OCI-LY1 (cell line): ENCODE data around the gene NDUFAB1.

Experiments used
- H2AFZ ChIP-seq: fragments of 200-600 bp; sonication (generic), shearing (Covaris generic); 2 replicates; pipeline ENCODE4 v1.6.0; 2014; ENCODE audit warnings: antibody characterized with exemption, mild to moderate bottlenecking, low read length
- H3F3A ChIP-seq: fragments of 200-600 bp; sonication (generic), shearing (Covaris generic); 2 replicates; pipeline ENCODE4 v1.6.0; 2014; ENCODE audit warnings: mild to moderate bottlenecking, antibody characterized with exemption, low read length, moderate library complexity; ENCODE audit not compliant: insufficient read depth
- H3K27ac ChIP-seq: fragments of 200-600 bp; sonication (generic); 2 replicates; pipeline ENCODE4 v1.5.1; 2014; ENCODE audit warnings: low read length, mixed run types, mild to moderate bottlenecking, low read depth; ENCODE audit not compliant: poor library complexity, severe bottlenecking
- H3K27me3 ChIP-seq: fragments of 200-600 bp; sonication (generic); 2 replicates; pipeline ENCODE4 v1.6.0; 2014; ENCODE audit warnings: antibody characterized with exemption, mild to moderate bottlenecking, low read length, moderate library complexity; ENCODE audit not compliant: insufficient read depth
- H3K36me3 ChIP-seq: fragments of 200-600 bp; sonication (generic); 2 replicates; pipeline ENCODE4 v1.6.1; 2014; ENCODE audit warnings: mild to moderate bottlenecking, antibody characterized with exemption, low read length, moderate library complexity, mixed read lengths; ENCODE audit not compliant: insufficient read depth
- H3K4me1 ChIP-seq: fragments of 200-600 bp; sonication (generic); 2 replicates; pipeline ENCODE4 v1.5.1; 2014; ENCODE audit warnings: mild to moderate bottlenecking, low read length, moderate library complexity; ENCODE audit not compliant: insufficient read depth, severe bottlenecking
- H3K4me2 ChIP-seq: fragments of 200-600 bp; sonication (generic), shearing (Covaris generic); 2 replicates; pipeline ENCODE4 v1.6.1; 2014; ENCODE audit warnings: low read length
- H3K4me3 ChIP-seq: fragments of 200-600 bp; sonication (generic); 2 replicates; pipeline ENCODE4 v1.5.1; 2014; ENCODE audit warnings: low read length, low read depth, mild to moderate bottlenecking, mixed read lengths; ENCODE audit not compliant: poor library complexity, severe bottlenecking
- H3K79me2 ChIP-seq: fragments of 200-600 bp; shearing (Covaris generic); 2 replicates; pipeline ENCODE4 v1.6.1; 2016; ENCODE audit warnings: mixed run types, low read length, mixed read lengths; ENCODE audit not compliant: insufficient read depth
- H3K9ac ChIP-seq: fragments of 200-600 bp; sonication (generic), shearing (Covaris generic); 2 replicates; pipeline ENCODE4 v1.6.1; 2014; ENCODE audit warnings: mild to moderate bottlenecking, low read length, mixed read lengths
- H3K9me2 ChIP-seq: fragments of 200-600 bp; sonication (generic), shearing (Covaris generic); 2 replicates; pipeline ENCODE4 v1.6.1; 2014; ENCODE audit warnings: low read depth, mild to moderate bottlenecking, low read length, mixed read lengths
- H3K9me3 ChIP-seq: fragments of 200-600 bp; shearing (Covaris generic); 2 replicates; pipeline ENCODE4 v1.6.1; 2014; ENCODE audit warnings: low read length, mixed read lengths
- H4K20me1 ChIP-seq: fragments of 200-600 bp; sonication (generic), shearing (Covaris generic); 2 replicates; pipeline ENCODE4 v1.6.0; 2016; ENCODE audit warnings: mild to moderate bottlenecking, low read length; ENCODE audit not compliant: insufficient read depth
- EZH2 ChIP-seq: fragments of 200-600 bp; sonication (generic), shearing (Covaris generic); IDR thresholded peaks from 2 replicates; pipeline ENCODE4 v1.8.0; 2017; ENCODE audit warnings: borderline replicate concordance, mixed run types, mild to moderate bottlenecking, antibody characterized with exemption, low read length, moderate library complexity, mixed read lengths
- TF ChIP-seq, protein P1 (sequence below): fragments of 200-600 bp; sonication (generic), shearing (Covaris generic); IDR thresholded peaks from 2 replicates; pipeline ENCODE4 v1.5.1; 2017; ENCODE audit warnings: mild to moderate bottlenecking, antibody characterized with exemption, low read length, moderate library complexity, mixed read lengths

The NDUFAB1 gene

DNA sequence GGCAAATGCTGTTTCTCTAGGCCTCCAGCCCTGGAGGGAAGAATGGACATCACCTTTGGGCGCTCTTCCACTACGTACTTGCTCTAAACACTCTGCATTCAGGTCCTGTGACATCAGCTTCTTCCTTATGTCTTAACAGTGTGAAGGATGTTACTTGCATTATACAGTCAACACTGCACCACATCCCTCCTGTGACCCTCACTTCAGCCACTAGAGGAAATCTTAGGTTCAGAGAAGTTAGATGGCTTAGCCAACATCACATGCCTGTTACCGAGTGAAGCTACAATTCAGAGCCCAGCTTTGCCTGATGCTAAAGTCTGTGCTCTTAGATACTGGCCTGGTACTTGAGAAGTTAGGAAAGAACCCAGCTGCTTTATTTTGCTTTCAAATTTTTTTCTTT is 20.3 kb downstream of the NDUFAB1 start:
- no peak overlapping the region for H2AFZ ChIP-seq
- no peak for TF ChIP-seq EZH2
- TF ChIP-seq, protein P1, sequence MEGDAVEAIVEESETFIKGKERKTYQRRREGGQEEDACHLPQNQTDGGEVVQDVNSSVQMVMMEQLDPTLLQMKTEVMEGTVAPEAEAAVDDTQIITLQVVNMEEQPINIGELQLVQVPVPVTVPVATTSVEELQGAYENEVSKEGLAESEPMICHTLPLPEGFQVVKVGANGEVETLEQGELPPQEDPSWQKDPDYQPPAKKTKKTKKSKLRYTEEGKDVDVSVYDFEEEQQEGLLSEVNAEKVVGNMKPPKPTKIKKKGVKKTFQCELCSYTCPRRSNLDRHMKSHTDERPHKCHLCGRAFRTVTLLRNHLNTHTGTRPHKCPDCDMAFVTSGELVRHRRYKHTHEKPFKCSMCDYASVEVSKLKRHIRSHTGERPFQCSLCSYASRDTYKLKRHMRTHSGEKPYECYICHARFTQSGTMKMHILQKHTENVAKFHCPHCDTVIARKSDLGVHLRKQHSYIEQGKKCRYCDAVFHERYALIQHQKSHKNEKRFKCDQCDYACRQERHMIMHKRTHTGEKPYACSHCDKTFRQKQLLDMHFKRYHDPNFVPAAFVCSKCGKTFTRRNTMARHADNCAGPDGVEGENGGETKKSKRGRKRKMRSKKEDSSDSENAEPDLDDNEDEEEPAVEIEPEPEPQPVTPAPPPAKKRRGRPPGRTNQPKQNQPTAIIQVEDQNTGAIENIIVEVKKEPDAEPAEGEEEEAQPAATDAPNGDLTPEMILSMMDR, result no peak
- no peaks in the 10 kb centered on the region for H3K9me2 ChIP-seq
- peaks cover 44% of the 10 kb centered on the region for H3K36me3 ChIP-seq
- H3K4me3 ChIP-seq, result no peak overlapping the region
- no peaks in the 10 kb centered on the region for H3K27me3 ChIP-seq
- H3F3A ChIP-seq, result no peaks in the 10 kb centered on the region
- no peak overlapping the region for H3K27ac ChIP-seq
- H3K79me2 ChIP-seq, result no peaks in the 10 kb centered on the region
- no peak overlapping the region for H3K9ac ChIP-seq
- peaks cover under 1% of the 10 kb centered on the region for H3K4me1 ChIP-seq
- H4K20me1 ChIP-seq, result no peaks in the 10 kb centered on the region
- H3K4me2 ChIP-seq, result no peak overlapping the region
- no peaks in the 10 kb centered on the region for H3K9me3 ChIP-seq

DNA sequence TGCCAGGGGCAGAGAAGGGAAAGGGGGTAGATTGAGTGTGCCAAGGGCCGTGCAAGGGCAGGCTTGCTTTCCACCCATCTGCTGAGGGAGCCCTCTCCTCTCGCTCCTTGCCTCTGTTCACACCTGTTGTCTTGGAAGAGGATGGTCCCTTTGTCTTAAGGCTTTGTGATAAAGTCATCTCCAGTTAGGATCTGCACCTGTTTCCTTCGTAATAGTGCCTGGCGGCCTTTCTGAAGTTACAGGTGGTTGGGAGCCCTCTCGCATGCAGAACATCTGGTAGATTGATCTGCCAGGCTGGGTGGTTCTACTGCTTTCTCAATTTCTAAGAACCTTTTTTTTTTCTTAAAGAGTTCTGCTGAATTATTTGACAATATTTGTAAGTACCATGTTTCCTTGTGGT is 22.3 kb downstream of the NDUFAB1 start:
- Histone ChIP-seq H3K9me3 (no peaks in the 10 kb centered on the region), H3K9ac (no peak overlapping the region), H3K4me2 (no peak overlapping the region), H3K27ac (no peak overlapping the region), H4K20me1 (no peaks in the 10 kb centered on the region), H3F3A (no peaks in the 10 kb centered on the region), H2AFZ (no peak overlapping the region), H3K4me1 (peaks cover 7% of the 10 kb centered on the region), H3K27me3 (no peaks in the 10 kb centered on the region), H3K9me2 (no peaks in the 10 kb centered on the region), H3K79me2 (no peaks in the 10 kb centered on the region), H3K4me3 (no peak overlapping the region), H3K36me3 (peaks cover 45% of the 10 kb centered on the region)
- TF ChIP-seq, protein P1, result no peak
- no peak for TF ChIP-seq EZH2

DNA sequence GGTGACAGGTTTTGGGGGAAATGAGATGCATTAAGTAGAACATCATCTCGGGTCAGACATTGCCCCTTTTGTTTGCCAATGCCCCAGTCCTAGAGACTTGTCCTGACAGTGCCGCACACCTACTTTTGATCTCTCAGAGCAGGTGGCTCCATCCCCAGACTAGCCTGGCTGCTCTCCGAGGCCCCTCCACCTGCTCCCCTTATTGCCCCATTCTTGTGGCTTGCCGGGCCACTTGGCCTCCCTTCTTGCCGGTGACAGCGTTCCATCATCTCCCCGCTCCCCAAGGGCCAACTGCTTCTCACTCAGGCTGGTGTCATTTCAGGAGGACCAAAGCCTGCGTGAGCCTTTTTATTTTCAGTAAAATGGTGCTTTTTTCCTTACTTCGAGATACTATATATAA is 23.7 kb downstream of the NDUFAB1 start:
- Histone ChIP-seq H3K4me2 (no peak overlapping the region), H3K9ac (no peak overlapping the region), H3K9me3 (no peaks in the 10 kb centered on the region), H2AFZ (no peak overlapping the region), H3K4me3 (no peak overlapping the region), H3K27me3 (no peaks in the 10 kb centered on the region), H3K9me2 (no peaks in the 10 kb centered on the region), H3K4me1 (peaks cover 7% of the 10 kb centered on the region), H3K79me2 (no peaks in the 10 kb centered on the region), H3K36me3 (peaks cover 58% of the 10 kb centered on the region), H4K20me1 (no peaks in the 10 kb centered on the region), H3F3A (no peaks in the 10 kb centered on the region), H3K27ac (no peak overlapping the region)
- TF ChIP-seq, protein P1, result no peak
- no peak for TF ChIP-seq EZH2
